ENCODE data around the gene SKIDA1. TPM values are rescaled to one million over a fixed set of nuclear protein-coding genes. Genes with fewer than 3 reads are reported as not detected.

The SKIDA1 gene
- total RNA-seq, 1 experiment from 2014 or later: 0.32 TPM

DNA sequence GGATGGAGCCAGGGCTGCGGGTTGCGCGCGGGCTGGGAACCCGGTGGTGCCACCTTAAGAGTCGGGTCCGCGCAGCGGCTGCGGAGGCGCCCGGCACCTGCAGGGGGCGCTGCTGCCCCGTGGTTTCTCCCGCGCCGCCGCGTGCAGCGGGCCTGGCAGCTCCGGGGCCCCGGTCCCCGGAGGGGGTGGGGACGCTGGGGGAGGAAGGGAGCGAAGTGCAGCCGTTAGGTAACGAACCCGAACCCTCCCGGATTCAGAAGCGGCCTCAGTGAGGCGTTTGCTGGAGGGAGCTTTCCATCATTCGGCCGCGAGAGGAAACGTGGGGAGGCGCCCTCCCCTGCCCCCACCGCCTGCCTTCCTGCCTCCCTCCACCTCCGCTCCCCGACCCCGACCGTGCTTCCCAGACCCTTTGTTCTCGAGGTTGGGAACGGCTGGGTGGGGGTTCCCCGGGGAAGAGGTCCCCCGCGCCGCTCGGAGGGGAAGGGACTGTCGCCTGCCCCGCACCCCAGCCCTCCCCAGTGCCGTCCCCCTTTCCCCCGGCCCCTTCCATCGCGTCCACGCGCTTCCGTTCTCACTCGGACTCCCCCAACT, 29.6 kb downstream of the SKIDA1 start:
- in situ Hi-C loops (cut with HindIII; ENCODE audit: low pct_unique_long_range_greater_than_20kb, low sequenced_read_pairs): no loop called here

DNA sequence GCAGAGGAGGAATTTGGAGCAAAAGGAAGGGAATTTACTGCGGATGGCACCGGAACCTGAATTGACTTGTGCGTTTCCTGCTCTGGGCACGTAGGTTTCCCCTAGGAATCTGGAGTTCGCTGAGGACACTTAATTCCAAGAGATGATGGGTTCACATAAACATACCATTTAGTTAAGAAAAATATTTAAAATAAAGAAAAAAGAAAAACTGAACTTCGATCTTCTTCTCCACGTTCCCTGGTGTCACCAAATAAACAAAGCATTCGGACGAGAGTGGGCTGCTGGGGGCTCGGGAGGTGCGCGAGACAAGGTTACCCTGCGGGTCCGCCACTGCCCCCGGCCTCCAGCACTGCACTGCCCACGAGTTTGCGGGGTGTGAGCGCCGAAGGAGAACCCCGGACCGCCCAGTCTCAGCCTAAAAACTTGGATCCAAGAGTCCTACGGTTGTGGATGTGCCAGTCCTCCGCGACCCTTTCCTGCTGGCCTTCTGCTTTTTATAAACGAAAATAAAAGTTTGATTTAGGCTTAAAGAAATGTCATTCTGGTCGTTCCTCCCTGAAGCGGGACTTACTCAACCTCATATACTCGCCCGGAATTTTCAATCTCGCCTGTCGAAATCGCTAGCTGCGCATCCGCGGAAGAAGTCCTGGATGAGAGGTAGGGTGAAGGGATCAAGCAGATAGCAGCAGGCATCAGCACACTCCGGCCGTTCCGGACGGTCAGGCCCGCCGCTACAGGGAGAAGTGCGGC, 30.3 kb downstream of the SKIDA1 start:
- in situ Hi-C loops (cut with HindIII; ENCODE audit: low pct_unique_long_range_greater_than_20kb, low sequenced_read_pairs): no loop called here
- no peak for DNase-seq (ENCODE audit: low read depth, low spot score)

More for the DNA sequence above, 29.6 kb downstream of the SKIDA1 start:
- DNase-seq (ENCODE audit: low read depth, low spot score): peak; percentile 74

DNA sequence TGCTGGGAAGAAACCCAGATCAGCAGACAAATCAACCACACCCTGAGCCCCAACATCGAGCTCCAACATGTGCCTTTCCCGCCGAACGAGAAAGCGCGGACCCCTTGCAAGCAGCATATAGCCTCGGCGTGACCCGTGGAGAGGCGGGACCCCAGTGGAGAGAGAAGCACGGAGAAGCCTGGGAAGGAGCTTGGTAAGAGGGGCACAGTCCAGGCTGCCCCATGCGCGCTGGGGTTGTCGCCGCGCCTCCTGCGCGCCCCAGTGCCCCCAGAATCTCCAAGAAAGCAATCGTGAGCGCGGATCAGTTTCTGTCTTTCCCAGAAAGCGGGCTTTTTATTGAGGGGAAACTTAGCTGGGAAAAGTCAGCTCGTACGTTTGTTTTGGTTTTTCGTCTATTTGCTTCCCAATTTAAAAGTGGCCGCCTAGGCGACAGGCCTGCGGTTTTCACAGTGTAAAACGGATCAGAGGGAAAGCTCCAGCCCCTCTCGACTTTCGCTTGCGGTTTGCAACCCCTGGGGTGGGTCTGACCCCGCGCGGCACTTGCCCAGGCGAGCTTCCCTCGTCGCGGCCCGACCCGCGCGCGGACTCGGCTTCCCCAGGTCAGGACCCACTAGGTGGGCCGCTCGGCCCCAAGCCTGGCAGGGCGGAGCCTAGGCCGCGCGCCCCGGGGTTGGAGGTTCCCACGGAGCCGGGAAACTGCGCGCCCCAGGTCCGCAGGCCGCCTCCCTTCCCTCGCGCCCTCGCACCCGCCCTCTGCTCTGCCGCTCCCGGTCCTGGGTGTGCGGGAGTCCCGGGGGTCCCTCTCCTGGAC, 31.1 kb downstream of the SKIDA1 start:
- in situ Hi-C loops (cut with HindIII; ENCODE audit: low pct_unique_long_range_greater_than_20kb, low sequenced_read_pairs): no loop called here
- DNase-seq (ENCODE audit: low read depth, low spot score): no peak

DNA sequence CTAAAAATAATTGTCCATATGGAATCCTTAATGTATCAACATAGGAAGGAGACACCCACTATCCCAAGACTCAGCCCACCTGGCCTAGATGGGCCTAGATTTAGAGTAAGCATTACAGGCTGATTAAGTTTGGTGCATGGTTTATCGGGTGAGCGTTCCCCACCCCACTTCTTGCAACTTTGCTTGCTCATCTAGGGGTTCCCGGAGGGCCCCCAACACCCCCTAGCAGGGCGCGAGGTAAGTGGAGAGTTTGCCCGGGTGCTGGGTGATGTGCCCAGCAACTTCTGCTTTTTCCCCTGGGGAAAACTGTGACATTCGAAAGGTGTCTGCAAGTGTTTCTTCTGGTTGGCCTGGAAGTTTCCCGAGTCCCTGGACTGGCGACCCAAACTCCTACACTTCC, 31.7 kb downstream of the SKIDA1 start:
- in situ Hi-C loops (cut with HindIII; ENCODE audit: low pct_unique_long_range_greater_than_20kb, low sequenced_read_pairs): no loop called here
- DNase-seq (ENCODE audit: low read depth, low spot score): no peak

DNA sequence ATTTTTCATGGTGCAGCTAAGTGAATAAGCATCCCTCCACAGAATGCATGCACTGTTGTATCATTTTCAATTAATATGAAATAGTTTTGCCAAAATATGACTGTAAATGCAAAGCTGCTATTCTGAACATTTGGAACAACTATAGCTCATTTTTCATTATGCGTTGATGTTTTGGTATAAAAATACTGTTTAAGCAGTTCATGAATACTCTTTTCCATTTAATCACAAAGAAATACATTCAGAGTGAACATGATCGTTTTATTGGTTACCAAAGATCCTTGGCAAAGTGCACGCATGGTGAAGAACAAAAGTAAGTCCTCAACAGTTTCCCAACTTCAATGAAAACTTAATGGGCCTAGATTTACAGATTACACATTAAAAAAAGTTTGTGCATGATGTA, 33.1 kb downstream of the SKIDA1 start:
- in situ Hi-C loops (cut with HindIII; ENCODE audit: low pct_unique_long_range_greater_than_20kb, low sequenced_read_pairs): no loop called here
- no peak for DNase-seq (ENCODE audit: low read depth, low spot score)

DNA sequence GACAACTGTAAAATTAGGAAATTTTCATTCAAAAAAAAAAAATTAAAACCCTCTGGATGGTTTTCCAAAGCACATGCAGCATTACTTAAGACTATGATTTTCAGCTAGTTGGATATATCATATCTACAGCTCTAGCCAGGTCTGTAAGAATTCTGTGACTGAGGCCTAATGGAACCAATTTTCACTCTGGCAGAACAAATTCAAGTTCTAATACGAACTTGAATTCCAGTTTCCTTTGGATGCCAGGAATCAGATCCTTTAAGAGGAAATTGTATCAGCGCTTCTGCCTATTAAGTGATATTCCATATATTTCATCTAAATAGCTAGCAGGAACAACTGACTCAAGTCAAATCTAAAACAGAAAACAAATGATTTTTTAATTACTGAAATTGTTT, 34.8 kb downstream of the SKIDA1 start:
- in situ Hi-C loops (cut with HindIII; ENCODE audit: low pct_unique_long_range_greater_than_20kb, low sequenced_read_pairs): no loop called here

DNA sequence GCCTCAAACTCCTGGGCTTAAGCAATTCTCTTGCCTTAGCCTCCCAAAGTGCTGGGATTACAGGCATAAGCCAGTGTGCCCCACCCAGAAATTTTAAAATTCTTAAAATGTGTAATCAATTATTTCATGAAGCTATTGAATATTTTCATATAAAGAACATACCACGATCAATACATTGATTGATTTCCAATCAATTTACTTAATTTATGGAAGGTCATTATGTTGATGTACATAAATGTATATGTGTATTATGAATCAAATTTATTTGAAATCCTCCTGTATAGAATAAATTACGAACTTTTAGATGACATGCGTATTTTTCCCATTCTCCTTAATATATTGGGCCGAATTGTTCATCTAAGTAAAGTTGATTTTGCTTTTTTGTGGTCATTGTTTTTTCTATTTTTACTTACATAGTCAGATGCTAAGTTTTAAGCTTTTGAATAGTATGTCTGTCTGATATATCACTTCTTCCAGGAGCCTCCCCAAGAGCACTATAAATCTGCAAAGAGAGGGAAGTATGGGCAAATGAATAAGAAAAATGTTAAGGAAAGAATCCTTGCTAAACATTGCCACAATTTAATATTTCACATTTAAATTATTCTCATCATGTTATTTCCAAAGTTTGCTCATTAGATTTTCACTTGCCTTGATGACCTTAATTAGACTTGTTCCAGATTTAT, 35.3 kb downstream of the SKIDA1 start:
- in situ Hi-C loops (cut with HindIII; ENCODE audit: low pct_unique_long_range_greater_than_20kb, low sequenced_read_pairs): no loop called here
- no peak for DNase-seq (ENCODE audit: low read depth, low spot score)

More for the DNA sequence above, 34.8 kb downstream of the SKIDA1 start:
- DNase-seq (ENCODE audit: low read depth, low spot score): no peak

DNA sequence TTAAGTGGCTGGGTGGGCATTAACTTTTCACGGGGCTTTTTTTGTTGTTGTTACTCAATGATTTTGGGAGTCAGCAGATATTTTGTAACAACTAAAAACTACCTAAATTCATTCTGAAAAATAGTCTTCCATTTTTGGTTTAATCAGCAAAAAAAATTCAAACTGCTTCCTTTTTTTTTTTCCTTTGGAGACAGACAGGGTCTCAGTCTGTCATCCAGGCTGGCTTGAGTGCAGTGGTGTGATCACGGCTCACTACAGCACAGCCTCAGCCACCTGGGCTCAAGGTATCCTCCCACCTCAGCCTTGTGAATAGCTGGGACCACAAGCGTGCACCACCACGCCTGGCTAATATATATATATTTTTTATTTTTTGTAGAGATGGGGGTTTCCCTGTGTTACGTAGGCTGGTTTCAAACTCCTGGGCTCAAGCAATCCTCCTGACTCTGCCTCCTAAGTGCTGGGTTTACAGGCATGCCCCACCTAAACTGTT, 36.5 kb downstream of the SKIDA1 start:
- in situ Hi-C loops (cut with HindIII; ENCODE audit: low pct_unique_long_range_greater_than_20kb, low sequenced_read_pairs): no loop called here
- no peak for DNase-seq (ENCODE audit: low read depth, low spot score)

DNA sequence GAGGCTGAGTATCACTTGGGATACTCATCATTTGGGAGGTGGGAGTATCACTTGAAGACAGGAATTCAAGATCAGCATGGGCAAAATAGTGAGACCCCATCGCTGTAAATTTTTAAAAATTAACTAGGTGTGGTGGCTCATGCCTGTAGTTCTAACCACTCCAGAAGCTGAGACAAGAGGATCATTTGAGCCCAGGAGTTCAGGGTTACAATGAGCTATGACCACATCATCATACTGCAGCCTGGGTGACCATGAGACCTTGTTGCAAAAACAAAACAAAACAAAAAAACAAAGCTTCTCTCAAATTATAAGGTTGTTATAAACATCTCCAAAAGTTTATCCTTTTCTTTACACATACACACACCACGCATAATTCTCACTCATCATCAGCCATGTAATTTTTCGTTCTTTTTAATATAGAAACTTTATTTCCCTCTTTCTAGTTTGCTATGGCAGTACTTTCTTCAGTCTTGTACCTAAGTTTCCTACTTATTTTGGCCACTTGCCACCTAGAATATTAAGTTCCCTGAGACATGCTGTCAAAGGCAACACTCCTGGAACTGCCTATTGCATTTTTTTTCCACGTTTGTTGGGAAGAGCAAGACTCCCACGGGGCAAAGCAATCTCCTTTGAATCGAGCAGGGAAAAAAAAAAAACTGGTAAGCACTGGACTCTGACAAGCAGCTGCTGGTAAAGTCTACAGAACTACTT, 37.1 kb downstream of the SKIDA1 start:
- no peak for DNase-seq (ENCODE audit: low read depth, low spot score)
- in situ Hi-C loops (cut with HindIII; ENCODE audit: low pct_unique_long_range_greater_than_20kb, low sequenced_read_pairs): no loop called here

DNA sequence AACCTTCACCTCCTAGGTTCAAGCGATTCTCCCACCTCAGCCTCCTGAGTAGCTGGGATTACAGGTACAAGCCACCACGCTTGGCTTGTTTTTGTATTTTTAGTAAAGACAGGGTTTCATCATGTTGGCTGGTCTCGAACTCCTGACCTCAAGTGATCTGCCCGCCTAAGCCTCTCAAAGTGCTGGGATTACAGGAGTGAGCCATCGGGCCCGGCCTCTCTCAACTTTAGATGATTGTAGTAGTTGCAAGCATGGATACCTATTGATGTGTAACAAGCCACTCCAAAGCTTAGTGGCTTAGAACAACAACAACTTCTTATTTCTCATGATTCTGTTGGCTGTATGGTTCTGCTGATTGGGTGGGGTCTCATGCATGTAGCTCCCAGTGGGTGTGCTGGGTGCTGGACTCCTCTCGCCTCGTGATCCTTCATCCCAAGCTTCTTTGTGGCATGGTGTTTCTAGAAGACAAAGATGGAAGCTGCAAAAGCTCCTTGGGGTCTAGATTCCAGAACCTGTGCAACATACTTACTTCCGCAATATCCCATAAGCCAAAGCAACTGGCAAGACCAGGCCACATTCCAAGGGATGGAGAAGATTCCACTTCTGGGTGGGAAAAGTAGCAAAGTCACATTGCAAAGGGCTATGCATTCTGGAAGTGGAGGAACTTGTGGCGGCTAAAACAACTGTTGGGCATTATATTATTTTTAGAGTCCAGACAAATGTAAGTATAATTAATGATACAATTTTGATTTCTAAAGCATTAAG, 37.9 kb downstream of the SKIDA1 start:
- DNase-seq (ENCODE audit: low read depth, low spot score): no peak
- in situ Hi-C loops (cut with HindIII; ENCODE audit: low pct_unique_long_range_greater_than_20kb, low sequenced_read_pairs): no loop called here

DNA sequence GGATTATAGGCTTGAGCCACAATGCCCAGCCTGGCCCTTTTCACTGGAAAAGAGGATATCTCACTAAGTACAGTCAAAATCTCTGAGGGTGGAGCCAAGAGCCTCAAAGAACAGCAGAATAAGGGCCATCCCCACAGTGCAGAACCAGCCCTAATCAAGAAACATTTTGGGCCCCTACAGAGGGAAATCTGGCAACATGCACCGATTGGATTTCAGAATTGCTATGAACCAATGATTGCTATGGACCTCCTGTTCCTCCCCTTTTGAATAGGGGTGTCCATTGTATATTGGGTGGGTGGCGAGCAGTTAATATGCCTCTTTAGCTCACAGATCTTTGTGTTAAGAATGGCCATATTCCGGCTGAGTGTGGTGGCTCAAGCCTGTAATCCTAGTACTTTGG, 42.7 kb downstream of the SKIDA1 start:
- no peak for DNase-seq (ENCODE audit: low read depth, low spot score)
- in situ Hi-C loops (cut with HindIII; ENCODE audit: low pct_unique_long_range_greater_than_20kb, low sequenced_read_pairs): no loop called here

DNA sequence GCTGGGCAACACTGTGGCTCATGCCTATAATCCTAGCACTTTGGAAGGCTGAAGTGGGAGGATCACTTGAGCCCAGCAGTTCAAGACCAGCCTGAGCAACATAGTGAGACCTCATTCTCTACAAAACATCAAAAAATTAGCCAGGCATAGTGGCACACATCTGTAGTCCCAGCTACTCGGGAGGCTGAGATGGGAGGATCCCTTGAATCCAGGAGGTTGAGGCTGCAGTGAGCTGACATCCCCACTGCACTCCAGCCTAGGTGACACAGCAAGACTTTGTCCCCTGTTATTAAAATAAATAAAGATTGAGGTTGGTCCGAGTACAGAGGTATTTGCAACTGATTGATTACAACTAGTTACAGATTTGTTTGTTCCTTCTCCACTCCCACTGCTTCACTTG, 44.1 kb downstream of the SKIDA1 start:
- no peak for DNase-seq (ENCODE audit: low read depth, low spot score)
- in situ Hi-C loops (cut with HindIII; ENCODE audit: low pct_unique_long_range_greater_than_20kb, low sequenced_read_pairs): no loop called here

DNA sequence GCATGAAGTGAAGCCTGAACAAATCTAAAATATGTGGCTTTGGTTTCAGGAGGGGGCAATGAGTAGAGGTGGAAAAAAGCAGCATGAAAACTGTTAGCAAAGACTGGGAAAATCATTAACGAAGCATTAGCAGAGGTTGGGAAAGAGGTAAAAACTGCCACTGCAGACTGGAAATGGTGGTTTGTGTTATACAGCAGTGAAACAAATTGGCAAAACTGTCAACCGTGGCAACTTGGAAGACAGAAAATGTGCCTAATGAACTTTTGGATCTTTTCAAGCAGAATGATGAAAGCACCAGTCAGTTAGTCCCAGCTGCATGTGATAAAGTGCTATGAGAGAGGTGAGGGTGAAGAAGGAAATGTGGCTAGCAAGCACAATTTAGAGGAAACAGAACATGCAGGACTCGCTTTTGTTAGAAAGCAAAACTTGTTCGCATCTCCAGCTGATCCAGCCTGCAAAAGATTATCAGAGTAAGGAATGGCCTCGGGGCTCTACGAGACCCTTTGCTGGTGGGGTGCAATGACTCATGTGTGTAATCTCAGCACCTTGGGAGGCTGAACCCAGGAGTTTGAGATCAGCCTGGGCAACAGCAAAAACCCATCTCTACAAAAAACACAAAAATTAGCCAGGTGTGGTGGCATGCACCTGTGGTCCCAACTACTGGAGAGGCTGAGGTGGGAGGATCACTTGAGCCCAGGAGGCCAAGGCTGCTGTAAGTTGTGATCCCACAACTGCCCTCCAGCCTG, 45.7 kb downstream of the SKIDA1 start:
- no peak for DNase-seq (ENCODE audit: low read depth, low spot score)
- in situ Hi-C loops (cut with HindIII; ENCODE audit: low pct_unique_long_range_greater_than_20kb, low sequenced_read_pairs): no loop called here

DNA sequence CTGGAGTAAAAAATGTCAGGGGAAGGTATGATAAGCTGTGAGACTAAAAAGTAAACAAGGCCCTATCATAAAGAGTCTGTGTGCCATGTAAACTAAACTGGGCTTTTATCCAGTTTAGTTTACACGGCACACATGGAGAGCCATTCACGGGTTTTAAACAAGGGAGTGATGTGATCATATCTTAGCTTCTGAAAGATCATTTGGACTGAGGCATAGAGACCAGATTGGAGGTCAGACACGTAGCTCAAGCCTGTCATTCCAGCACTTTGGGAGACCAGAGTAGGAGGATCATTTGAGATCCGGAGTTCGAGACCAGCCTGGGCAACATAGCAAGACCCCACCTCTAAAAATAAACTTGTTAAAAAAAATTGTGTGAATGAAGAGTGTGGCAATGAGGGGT, 50.1 kb downstream of the SKIDA1 start:
- in situ Hi-C loops (cut with HindIII; ENCODE audit: low pct_unique_long_range_greater_than_20kb, low sequenced_read_pairs): no loop called here
- no peak for DNase-seq (ENCODE audit: low read depth, low spot score)

DNA sequence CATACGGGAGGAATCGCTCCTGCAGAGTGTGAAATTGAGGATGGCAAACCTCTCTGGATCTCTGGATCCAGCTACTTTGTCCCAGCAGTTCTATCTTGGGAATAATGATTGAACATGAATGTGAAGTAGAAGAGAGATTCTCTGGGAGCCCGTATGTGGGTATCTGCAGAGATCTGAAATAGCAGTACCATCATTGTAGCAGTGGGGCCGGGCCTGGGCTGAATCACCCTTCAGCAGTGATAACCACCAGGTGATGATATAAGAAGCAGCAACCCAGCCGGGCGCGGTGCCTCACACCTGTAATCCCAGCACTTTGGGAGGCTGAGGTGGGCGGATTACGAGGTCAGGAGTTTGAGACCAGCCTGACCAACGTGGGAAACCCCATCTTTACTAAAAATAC, 51.9 kb downstream of the SKIDA1 start:
- no peak for DNase-seq (ENCODE audit: low read depth, low spot score)
- in situ Hi-C loops (cut with HindIII; ENCODE audit: low pct_unique_long_range_greater_than_20kb, low sequenced_read_pairs): no loop called here

DNA sequence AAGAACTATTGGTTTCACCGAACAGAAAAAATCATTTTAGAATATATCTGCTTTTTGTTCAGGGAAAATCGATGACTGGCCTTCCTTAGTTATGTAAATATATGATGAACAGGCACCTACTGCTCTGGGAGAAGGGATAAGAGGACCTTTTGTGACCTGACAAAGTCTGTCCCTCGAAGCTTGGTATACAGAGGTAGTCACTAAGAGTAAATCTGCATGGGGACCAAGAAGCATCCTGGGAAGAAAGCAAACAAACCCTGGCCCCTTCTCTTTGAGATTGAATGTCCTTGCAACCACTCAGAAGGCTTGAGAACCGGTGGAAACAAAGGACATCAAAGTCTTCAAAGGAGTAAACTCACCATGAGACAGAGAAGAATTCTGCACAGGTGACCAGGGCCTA, 52.3 kb downstream of the SKIDA1 start:
- in situ Hi-C loops (cut with HindIII; ENCODE audit: low pct_unique_long_range_greater_than_20kb, low sequenced_read_pairs): no loop called here
- no peak for DNase-seq (ENCODE audit: low read depth, low spot score)
